ENCODE results near the gene PCDHGA6. TPM values are rescaled to one million over a fixed set of nuclear protein-coding genes. Genes with fewer than 3 reads are reported as not detected.
A peak's percentile ranks its signal among the peaks of the same experiment; 100 is the strongest.
"Not testable (repeated sequence)": the region's sequence is repeated elsewhere in the genome, so short reads cannot be mapped to it uniquely, and the experiment has no call there.

PCDHGA6 gene
- total RNA-seq, 2 experiments from 2014 or later, result 0.16 to 0.20 TPM

- not testable (repeated sequence) for ATAC-seq
Observed at GRCh38 chr5:141346017-141346416, 27.7 kb upstream of the PCDHGA6 start.

GRCh38 chr5:141349917-141350619, 23.6 kb upstream of the PCDHGA6 start, which contains the start of gene PCDHGB1:
TSS of gene PCDHGB1 (plus strand) at chr5:141350099. CDS start at chr5:141350261, 162 bp downstream.
- H3K9me3 Mint-ChIP-seq (ENCODE audit: low read depth), result peaks cover 13% of the 10 kb centered on the region
- H3K4me1 Mint-ChIP-seq, result no peaks in the 10 kb centered on the region
- peaks cover 9% of the 10 kb centered on the region for H3K36me3 Mint-ChIP-seq
- peak within 1 kb of the TSS; percentile 26 for H3K4me3 Mint-ChIP-seq
- H3K27me3 Mint-ChIP-seq, result peaks cover 23% of the 10 kb centered on the region
- peak; percentile 58 for DNase-seq
- H3K27ac Mint-ChIP-seq, result no peak within 1 kb of the TSS
- CTCF ChIA-PET, result interaction anchor here (1.0 to 1.4 kb wide), 3 partner anchors 14 to 214 kb away, joined by 3 to 5 read pairs (median 3); partner anchors contain the start of genes PCDHGA10 and PCDHGA5
- no peak for ATAC-seq

More at GRCh38 chr5:141346017-141346416, 27.7 kb upstream of the PCDHGA6 start:
- Mint-ChIP-seq H3K27me3 (peaks cover 24% of the 10 kb centered on the region), H3K9me3 (ENCODE audit: low read depth) (peaks cover 11% of the 10 kb centered on the region)
- H3K4me1 Mint-ChIP-seq, CTCF ChIA-PET, H3K4me3 Mint-ChIP-seq, H3K36me3 Mint-ChIP-seq, H3K27ac Mint-ChIP-seq, DNase-seq: not testable (repeated sequence)

GRCh38 chr5:141351591-141351990, 22.1 kb upstream of the PCDHGA6 start:
- no peak overlapping the region for H3K27ac Mint-ChIP-seq
- no peak for DNase-seq
- H3K4me3 Mint-ChIP-seq, result no peak overlapping the region
- peaks cover 5% of the 10 kb centered on the region for H3K36me3 Mint-ChIP-seq
- H3K27me3 Mint-ChIP-seq, result peaks cover 37% of the 10 kb centered on the region
- CTCF ChIA-PET, result no interaction called here
- peaks cover 17% of the 10 kb centered on the region for H3K9me3 Mint-ChIP-seq (ENCODE audit: low read depth)
- ATAC-seq, result no peak
- H3K4me1 Mint-ChIP-seq, result no peaks in the 10 kb centered on the region

- ATAC-seq (no peak), DNase-seq (no peak)
- Mint-ChIP-seq H3K4me3 (no peak within 1 kb of the TSS), H3K36me3 (peaks cover 6% of the 10 kb centered on the region), H3K9me3 (ENCODE audit: low read depth) (peaks cover 14% of the 10 kb centered on the region), H3K27me3 (peaks cover 47% of the 10 kb centered on the region), H3K27ac (no peak within 1 kb of the TSS), H3K4me1 (peaks cover 2% of the 10 kb centered on the region)
- CTCF ChIA-PET, result interaction anchor here (1.1 to 1.2 kb wide), 5 partner anchors 11 to 203 kb away, joined by 4 to 8 read pairs (median 4); partner anchors contain the start of genes PCDHGA1, PCDHGA11, PCDHGA3 and PCDHGB3
Observed at GRCh38 chr5:141354900-141355469, 18.7 kb upstream of the PCDHGA6 start, which contains the start of gene PCDHGA4. TSS of gene PCDHGA4 (plus strand) at chr5:141355021. CDS start at chr5:141355108, 87 bp downstream.

GRCh38 chr5:141355641-141356040, 18.1 kb upstream of the PCDHGA6 start:
- no peak overlapping the region for H3K4me3 Mint-ChIP-seq
- H3K4me1 Mint-ChIP-seq, result peaks cover 2% of the 10 kb centered on the region
- peaks cover 14% of the 10 kb centered on the region for H3K9me3 Mint-ChIP-seq (ENCODE audit: low read depth)
- H3K27ac Mint-ChIP-seq, result no peak overlapping the region
- peaks cover 8% of the 10 kb centered on the region for H3K36me3 Mint-ChIP-seq
- no peak for DNase-seq
- peaks cover 47% of the 10 kb centered on the region for H3K27me3 Mint-ChIP-seq
- ATAC-seq, result no peak
- CTCF ChIA-PET, result interaction anchor here (0.8 to 1.2 kb wide), 6 partner anchors 11 to 202 kb away, joined by 3 to 8 read pairs (median 4); partner anchors contain the start of genes PCDHGA1, PCDHGA11, PCDHGA3 and PCDHGB3

GRCh38 chr5:141356133-141356532, 17.6 kb upstream of the PCDHGA6 start:
- Mint-ChIP-seq H3K36me3 (peaks cover 13% of the 10 kb centered on the region), H3K27me3 (peaks cover 47% of the 10 kb centered on the region), H3K27ac (no peak overlapping the region), H3K4me3 (no peak overlapping the region), H3K9me3 (ENCODE audit: low read depth) (peaks cover 17% of the 10 kb centered on the region), H3K4me1 (peaks cover 2% of the 10 kb centered on the region)
- CTCF ChIA-PET, result interaction anchor here (0.8 to 1.2 kb wide), 3 partner anchors 65 to 202 kb away, joined by 3 to 4 read pairs (median 4); partner anchors contain the start of gene PCDHGA11
- DNase-seq (no peak), ATAC-seq (no peak)

GRCh38 chr5:141356950-141357349, 16.7 kb upstream of the PCDHGA6 start:
- H3K9me3 Mint-ChIP-seq (ENCODE audit: low read depth), result peaks cover 17% of the 10 kb centered on the region
- H3K27me3 Mint-ChIP-seq, result peaks cover 51% of the 10 kb centered on the region
- ATAC-seq, result no peak
- DNase-seq, result no peak
- peaks cover 15% of the 10 kb centered on the region for H3K36me3 Mint-ChIP-seq
- H3K4me3 Mint-ChIP-seq, result no peak overlapping the region
- CTCF ChIA-PET, result no interaction called here
- no peak overlapping the region for H3K27ac Mint-ChIP-seq
- peaks cover 2% of the 10 kb centered on the region for H3K4me1 Mint-ChIP-seq

GRCh38 chr5:141359790-141360426, 13.8 kb upstream of the PCDHGA6 start, which contains the start of gene PCDHGB2:
TSS of gene PCDHGB2 (plus strand) at chr5:141359994. CDS start at chr5:141360136, 142 bp downstream.
- H3K36me3 Mint-ChIP-seq, result peaks cover 15% of the 10 kb centered on the region
- peak within 1 kb of the TSS; percentile 75 for H3K4me3 Mint-ChIP-seq
- peak within 1 kb of the TSS; percentile 6 for H3K27ac Mint-ChIP-seq
- H3K27me3 Mint-ChIP-seq, result peaks cover 69% of the 10 kb centered on the region
- CTCF ChIA-PET, result interaction anchor here (0.5 to 1.9 kb wide), 6 partner anchors 61 to 276 kb away, joined by 3 to 7 read pairs (median 4); partner anchors contain the start of gene PCDHGA11
- no peak for ATAC-seq
- DNase-seq, result no peak
- peaks cover 15% of the 10 kb centered on the region for H3K9me3 Mint-ChIP-seq (ENCODE audit: low read depth)
- H3K4me1 Mint-ChIP-seq, result peaks cover 2% of the 10 kb centered on the region

GRCh38 chr5:141360685-141361084, 13.0 kb upstream of the PCDHGA6 start:
- no peak for ATAC-seq
- CTCF ChIA-PET, result interaction anchor here (1.7 to 1.9 kb wide), 2 partner anchors 203 to 207 kb away, joined by 6 to 7 read pairs; no protein-coding TSS in a partner anchor
- H3K27ac Mint-ChIP-seq, result no peak overlapping the region
- H3K36me3 Mint-ChIP-seq, result peaks cover 15% of the 10 kb centered on the region
- peak overlapping the region; percentile 75 for H3K4me3 Mint-ChIP-seq
- H3K27me3 Mint-ChIP-seq, result peaks cover 70% of the 10 kb centered on the region
- peaks cover 2% of the 10 kb centered on the region for H3K4me1 Mint-ChIP-seq
- peaks cover 17% of the 10 kb centered on the region for H3K9me3 Mint-ChIP-seq (ENCODE audit: low read depth)
- no peak for DNase-seq

GRCh38 chr5:141362719-141363118, 11.0 kb upstream of the PCDHGA6 start:
- Mint-ChIP-seq H3K36me3 (peaks cover 15% of the 10 kb centered on the region), H3K27ac (no peak overlapping the region), H3K4me1 (peaks cover 2% of the 10 kb centered on the region), H3K27me3 (peaks cover 70% of the 10 kb centered on the region), H3K4me3 (no peak overlapping the region), H3K9me3 (ENCODE audit: low read depth) (peaks cover 15% of the 10 kb centered on the region)
- CTCF ChIA-PET, result interaction anchor here (1.6 kb wide), 1 partner anchor 59 kb away, joined by 4 read pairs; the partner anchor contains the start of gene PCDHGA11
- ATAC-seq (no peak), DNase-seq (no peak)

- ATAC-seq, result no peak
- peaks cover 15% of the 10 kb centered on the region for H3K9me3 Mint-ChIP-seq (ENCODE audit: low read depth)
- peaks cover 74% of the 10 kb centered on the region for H3K27me3 Mint-ChIP-seq
- DNase-seq, result no peak
- peak within 1 kb of the TSS; percentile 10 for H3K27ac Mint-ChIP-seq
- H3K4me1 Mint-ChIP-seq, result peaks cover 2% of the 10 kb centered on the region
- CTCF ChIA-PET, result interaction anchor here (0.8 to 1.6 kb wide), 4 partner anchors 14 to 57 kb away, joined by 3 to 4 read pairs (median 3); partner anchors contain the start of genes PCDHGA10, PCDHGA11, PCDHGB1 and PCDHGB6
- H3K4me3 Mint-ChIP-seq, result no peak within 1 kb of the TSS
- H3K36me3 Mint-ChIP-seq, result peaks cover 15% of the 10 kb centered on the region
Observed at GRCh38 chr5:141363952-141364660, 9.6 kb upstream of the PCDHGA6 start, which contains the start of gene PCDHGA5. TSS of gene PCDHGA5 (plus strand) at chr5:141364162. CDS start at chr5:141364331, 169 bp downstream.
